OCI-M2 (cell line): ENCODE data around the gene NUCB1.
"Not testable (repeated sequence)": the region's sequence is repeated elsewhere in the genome, so short reads cannot be mapped to it uniquely, and the experiment has no call there.

Source experiments
- DNase-seq: peaks from one replicate; lab custom pipeline; 2025; ENCODE audit not compliant: unreplicated experiment; lab: John Stamatoyannopoulos, UW

Gene NUCB1

GRCh38 chr19:48874303-48875135, 25.6 kb upstream of the NUCB1 start:
- no peak for DNase-seq

- DNase-seq, result peak; percentile 75
Observed at GRCh38 chr19:48876043-48876981, 23.8 kb upstream of the NUCB1 start.

- no peak for DNase-seq
Observed at GRCh38 chr19:48877855-48878195, 22.3 kb upstream of the NUCB1 start.

- peak; percentile 79 for DNase-seq
Observed at GRCh38 chr19:48878196-48879024, 21.7 kb upstream of the NUCB1 start.

GRCh38 chr19:48879025-48879637, 21.0 kb upstream of the NUCB1 start:
- no peak for DNase-seq

GRCh38 chr19:48879696-48880095, 20.4 kb upstream of the NUCB1 start:
- DNase-seq, result not testable (repeated sequence)

GRCh38 chr19:48881741-48882657, 18.1 kb upstream of the NUCB1 start:
- no peak for DNase-seq

- no peak for DNase-seq
Observed at GRCh38 chr19:48883726-48884125, 16.4 kb upstream of the NUCB1 start.

- no peak for DNase-seq
Observed at GRCh38 chr19:48887861-48888612, 12.1 kb upstream of the NUCB1 start.

GRCh38 chr19:48889496-48889895, 10.6 kb upstream of the NUCB1 start:
- DNase-seq, result not testable (repeated sequence)

- DNase-seq, result no peak
Observed at GRCh38 chr19:48890551-48890950, 9.6 kb upstream of the NUCB1 start.

GRCh38 chr19:48895226-48895625, 4.9 kb upstream of the NUCB1 start:
- DNase-seq, result no peak

- DNase-seq, result no peak
Observed at GRCh38 chr19:48896191-48896720, 3.9 kb upstream of the NUCB1 start.

- DNase-seq, result no peak
Observed at GRCh38 chr19:48897181-48897580, 2.9 kb upstream of the NUCB1 start.

- DNase-seq, result not testable (repeated sequence)
Observed at GRCh38 chr19:48899386-48899749, 744 bp upstream of the NUCB1 start.

- DNase-seq, result no peak
Observed at GRCh38 chr19:48900477-48901406, 630 bp downstream of the NUCB1 start.

- not testable (repeated sequence) for DNase-seq
Observed at GRCh38 chr19:48902291-48902690, 2.2 kb downstream of the NUCB1 start.

- DNase-seq, result not testable (repeated sequence)
Observed at GRCh38 chr19:48903788-48904187, 3.7 kb downstream of the NUCB1 start.
